NOMO-1 (cell line): Measurements from ENCODE around the gene HIF3A.

ENCODE experiments used
- DNase-seq, 2 experiments: peaks; one replicate each; lab custom pipeline; 2025; ENCODE audit not compliant: unreplicated experiment in 2 of 2; lab: John Stamatoyannopoulos, UW

The HIF3A gene

DNA sequence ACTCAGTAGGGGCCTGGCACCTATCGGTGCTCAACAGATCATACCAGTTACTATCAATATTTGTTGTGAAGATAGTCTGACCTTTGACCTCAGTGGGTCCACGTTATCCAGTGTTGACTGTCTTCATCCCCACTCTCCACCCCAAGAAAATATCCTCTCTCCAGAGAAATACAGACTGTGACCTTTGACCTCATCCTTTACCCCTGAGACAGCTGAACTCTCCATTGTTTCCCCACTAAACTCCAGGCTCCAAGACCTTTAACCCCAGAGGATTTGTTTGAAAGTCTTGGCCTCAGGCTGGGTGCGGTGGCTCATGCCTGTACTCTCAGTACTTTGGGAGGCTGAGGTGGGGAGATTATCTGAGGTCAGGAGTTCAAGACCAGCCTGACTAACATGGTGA lies 27.4 kb downstream of the HIF3A start:
- DNase-seq: no peak

DNA sequence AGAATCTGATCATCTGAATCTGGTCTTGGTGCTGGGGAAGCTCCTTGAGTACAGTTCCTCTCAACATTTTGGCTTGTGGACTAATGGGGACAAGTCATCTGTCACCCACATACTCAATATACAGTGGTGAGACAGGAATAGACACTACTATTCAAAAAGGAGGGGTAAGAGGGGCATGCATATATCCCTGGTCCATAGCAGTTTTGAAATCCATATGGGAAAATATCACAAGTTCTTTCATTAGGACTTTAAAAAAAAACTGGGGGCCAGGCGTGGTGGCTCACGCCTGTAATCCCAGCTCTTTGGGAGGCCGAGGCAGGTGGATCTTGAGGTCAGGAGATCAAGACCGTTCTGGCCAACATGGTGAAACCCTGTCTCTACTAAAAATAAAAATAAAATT lies 29.8 kb downstream of the HIF3A start:
- DNase-seq: no peak

DNA sequence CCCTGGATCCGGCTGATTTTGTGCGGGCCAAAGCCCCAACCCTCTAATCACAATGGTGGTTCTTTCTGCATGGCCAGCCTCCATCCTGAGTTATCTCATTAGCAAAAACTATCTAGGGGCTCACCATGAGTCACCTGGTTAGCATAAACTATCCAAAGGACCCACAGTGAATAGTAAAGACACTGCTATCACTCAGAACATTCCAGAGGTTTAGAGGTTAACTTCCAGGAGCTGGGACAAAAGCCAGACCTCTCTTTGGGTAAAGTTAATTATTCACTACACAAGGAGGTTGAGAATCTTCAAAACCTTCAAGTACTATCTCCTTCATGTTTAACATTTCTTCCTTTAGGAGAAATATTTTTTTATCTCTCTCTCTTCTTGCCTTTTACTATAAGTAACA lies 31.2 kb downstream of the HIF3A start:
- DNase-seq: no peak

DNA sequence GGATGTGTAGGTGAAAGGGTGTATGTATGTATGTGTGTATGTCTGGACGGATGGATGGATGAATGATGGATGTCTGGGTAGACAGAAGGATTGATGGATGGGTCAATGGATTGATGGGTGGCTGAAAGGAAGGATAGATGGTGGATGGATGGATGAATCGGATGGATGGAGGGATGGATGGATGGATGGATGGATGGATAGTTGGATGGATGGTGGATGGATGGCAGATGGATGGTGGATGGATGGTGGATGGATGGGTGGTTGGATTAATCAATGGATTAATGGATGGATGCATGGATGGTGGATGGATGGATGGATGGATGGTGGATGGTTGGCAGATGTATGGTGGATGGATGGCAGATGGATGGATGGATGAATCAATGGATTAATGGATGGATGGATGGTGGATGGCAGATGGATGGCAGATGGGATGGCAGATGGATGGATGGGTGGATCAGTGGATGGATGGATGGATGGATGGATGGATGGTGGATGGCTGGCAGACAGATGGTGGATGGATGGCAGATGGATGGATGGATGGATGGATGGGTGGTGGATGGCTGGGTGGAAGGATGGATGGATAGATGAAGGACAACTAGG lies 33.6 kb downstream of the HIF3A start:
- no peak for DNase-seq

DNA sequence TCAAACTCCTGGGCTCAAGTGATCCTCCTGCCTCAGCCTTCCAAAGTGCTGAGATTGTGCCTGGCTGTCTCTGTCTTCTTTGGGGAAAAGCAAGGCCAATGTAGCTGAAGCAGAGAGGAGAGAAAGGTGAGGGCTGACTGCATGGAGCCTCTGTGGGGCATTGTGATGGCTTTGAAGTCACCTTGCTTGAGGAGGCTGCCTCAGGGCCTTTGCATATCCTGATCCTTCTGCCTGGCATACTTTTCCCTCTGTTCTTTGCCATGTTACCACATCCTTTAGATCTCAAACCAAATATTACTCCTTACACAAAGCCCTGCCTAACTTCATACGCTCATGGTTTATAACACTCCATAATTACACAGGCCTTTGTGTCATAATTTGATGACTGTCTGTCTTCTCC lies 40.6 kb downstream of the HIF3A start:
- DNase-seq: no peak

DNA sequence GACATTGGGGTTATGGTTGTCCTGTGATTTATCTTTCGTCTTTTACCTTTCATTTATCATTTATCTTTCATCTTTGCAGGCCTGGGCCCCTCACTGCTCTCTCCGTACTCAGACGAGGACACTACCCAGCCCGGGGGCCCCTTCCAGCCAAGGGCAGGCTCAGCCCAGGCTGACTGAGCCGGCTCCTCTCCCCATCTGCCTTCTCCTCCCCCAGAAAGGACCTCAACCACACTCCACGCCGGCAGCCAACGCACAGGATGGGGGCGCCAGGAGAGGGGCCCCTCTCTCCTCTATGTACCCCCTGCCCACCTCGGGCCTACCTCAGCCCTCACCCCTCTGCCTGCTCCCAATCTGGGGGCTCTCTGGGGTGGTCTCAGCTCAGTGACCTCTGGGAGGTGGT lies 42.6 kb downstream of the HIF3A start:
- DNase-seq: no peak

DNA sequence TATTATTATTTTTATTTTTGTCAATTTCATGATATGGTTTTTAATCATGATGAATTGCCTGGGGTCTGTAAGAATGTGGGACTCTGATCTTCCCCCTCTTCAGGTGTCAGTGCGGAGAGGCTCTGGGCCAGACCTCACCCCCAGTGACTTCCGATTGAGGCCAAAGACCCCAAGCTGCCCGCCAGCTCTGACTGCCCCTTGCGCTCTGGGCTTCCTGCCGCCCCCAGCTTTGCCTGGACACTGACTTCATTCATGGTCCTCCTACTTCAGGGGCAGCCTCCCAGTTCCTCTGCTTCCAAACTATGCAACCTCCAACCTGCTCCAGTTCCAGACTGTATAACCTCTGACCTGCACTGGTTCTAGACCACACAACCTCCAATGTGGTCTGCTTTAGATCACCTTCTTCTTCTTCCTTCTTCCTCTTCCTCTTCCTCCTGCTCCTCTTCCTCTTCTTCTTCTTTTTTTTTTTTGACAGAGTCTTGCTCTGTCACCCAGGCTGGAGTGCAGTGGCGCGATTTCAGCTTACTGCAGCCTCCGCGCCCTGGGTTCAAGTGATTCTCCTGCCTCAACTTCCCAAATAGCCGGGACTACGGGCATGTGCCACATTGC lies 43.3 kb downstream of the HIF3A start:
- DNase-seq: no peak

DNA sequence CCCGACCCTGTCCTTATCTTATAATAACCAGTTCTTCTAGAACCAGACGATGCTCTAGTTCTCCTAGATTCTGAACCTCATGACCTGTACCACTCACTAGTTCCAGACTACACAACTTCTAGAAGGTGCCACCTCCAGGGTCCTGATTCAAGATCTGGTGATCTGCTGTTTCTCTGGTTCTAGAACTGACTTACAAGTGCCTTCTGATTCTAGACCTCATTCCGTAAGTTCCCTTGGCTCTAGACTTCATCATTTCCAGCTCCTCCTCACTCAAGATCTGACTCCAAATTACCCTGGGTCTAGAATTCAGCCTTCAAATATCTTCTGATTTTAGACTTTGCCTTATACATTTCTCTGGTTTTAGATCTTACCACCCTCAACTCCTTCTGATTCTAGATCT lies 45.1 kb downstream of the HIF3A start:
- DNase-seq: no peak

DNA sequence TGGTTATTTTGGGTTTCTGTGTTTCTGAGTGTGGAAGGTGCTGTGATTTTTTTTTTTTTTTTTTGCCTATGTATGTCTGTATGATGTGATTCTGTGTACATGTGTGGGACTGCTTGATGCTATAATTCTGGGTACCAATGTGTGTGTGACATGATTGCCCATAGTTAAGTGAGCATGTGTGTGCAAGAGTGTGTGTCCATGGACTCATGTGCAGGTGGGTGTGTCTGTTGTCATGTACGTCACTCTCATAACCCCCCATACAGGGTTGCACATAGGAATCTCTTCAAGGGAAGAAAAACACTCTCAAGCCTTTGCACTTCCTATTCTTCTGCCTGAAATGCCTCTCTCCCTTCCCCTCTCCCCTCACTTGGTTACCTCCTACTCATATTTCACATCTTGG lies 47.5 kb downstream of the HIF3A start:
- DNase-seq: no peak

DNA sequence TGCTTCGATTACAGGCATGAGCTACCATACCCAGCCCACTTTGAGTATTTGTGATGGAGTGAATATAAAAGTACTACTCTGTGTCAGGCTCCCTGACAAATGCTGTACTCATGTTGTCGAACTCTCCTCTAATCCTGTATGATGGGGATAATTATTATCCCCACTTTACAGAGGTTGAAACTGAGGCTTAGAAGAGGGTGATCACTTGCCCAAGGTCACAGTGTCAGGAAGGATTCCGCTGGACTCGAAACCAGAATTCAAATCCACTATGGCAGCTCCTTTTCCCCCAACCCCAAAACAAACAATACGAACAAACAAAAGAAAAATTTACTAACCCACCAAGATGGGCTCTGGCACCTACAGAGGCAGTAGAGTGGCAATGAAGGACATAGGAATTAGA lies 48.3 kb downstream of the HIF3A start:
- DNase-seq: no peak

DNA sequence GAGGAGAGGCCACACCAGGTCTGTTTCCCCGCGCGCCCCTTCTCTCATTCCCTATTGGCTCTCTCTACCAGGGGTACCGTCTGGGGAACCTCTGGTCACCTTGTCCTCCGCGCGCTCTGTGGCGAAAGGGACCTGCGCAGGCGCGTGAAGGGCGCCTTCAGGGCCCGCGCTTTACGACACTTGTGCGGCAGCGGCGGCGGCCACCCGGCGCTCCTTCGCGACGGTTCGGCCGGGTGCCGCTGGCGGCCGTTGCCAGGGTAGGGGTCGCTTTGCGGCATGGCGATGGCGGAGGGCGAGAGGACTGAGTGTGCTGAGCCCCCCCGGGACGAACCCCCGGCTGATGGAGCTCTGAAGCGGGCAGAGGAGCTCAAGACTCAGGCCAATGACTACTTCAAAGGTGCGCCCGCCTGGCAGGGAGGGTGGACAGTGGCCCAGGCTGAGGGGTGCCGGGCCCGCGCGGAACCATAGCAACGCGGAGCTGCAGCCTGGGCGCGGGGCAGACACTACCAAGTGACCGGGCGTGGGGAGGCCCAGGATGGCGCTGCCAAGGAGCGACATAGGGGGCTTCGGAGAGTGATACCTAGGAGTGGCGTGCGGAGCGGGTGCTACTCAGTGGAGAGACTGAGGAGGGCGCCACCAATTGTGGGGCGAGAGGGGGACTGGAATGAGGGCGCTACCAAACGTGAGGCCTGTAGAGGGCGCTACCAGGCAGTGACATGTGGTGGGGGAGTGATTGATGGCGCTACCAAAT lies 50.2 kb downstream of the HIF3A start, which contains the start of gene PPP5C:
Gene PPP5C, plus strand, starts transcription at position 267 of the 751 bp plus-strand sequence. Its CDS starts 10 bp downstream, at position 277.
- peak; percentile 90 to 96 for DNase-seq

DNA sequence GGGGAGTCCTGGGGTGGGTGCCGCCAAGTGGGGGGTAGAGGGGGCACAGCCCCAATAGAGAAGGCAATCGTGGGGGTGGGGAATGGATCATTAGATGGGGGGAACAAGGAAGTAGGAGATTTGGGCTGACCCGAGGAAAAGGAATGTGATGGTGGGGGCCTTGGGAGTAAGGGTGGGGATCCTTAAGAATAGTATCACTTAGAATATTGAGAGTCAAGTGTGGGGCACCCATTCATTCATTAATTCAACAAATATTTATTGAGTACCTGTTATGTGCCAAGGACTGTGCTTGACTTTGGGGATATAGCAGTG lies 50.7 kb downstream of the HIF3A start:
- no peak for DNase-seq

DNA sequence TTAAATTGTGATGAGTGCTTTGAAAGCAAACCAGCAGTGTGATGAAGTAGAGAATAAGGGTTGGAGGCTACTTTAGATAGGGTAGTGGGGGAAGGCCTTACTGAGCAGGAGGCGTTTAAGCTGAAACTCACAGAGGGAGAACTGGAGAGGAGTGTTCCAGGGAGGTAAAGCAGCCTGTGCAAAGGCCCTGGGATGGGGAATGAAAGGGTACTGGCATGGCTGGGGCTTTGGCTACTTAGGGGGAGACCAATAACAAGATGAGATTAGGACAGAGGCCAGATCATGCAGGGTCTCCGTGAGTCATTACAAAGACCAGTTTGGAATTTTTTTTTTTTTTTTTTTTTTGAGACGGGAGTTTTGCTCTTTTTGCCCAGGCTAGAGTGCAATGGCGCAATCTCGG lies 51.1 kb downstream of the HIF3A start:
- no peak for DNase-seq

DNA sequence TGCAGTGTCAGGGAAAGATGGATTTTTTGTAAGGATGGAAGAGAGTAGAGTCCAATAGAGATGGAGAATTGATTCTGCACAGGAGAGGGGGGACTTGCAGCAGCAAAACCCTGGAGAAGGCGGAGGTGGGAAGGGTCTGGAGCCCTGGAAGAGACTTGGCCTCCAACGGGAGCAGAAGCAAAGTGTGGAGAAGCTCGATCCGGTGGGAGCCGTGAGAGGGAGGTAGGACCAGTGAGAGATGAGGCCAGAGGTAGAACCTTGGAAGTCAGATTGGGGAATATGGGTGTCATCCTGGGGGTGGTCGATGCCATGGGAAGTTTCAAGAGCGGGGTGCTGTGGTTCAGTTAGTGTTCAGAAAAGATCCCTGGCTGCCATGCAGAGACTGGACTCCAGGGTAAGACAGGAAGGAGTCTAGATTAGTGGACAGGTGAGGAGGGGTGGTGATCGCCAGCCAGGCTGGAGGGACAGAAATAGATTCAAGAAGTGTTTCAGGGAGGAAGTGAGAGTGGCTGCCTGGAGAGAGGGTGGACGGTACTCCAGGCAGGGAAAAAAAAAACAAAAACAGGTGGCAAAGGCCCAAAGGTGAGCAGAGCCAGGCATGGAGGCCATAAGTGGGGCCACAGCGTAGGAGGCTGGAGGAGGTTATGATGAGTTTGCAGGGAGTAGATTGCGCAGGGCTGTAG lies 52.6 kb downstream of the HIF3A start:
- peak; percentile 58 to 61 for DNase-seq

DNA sequence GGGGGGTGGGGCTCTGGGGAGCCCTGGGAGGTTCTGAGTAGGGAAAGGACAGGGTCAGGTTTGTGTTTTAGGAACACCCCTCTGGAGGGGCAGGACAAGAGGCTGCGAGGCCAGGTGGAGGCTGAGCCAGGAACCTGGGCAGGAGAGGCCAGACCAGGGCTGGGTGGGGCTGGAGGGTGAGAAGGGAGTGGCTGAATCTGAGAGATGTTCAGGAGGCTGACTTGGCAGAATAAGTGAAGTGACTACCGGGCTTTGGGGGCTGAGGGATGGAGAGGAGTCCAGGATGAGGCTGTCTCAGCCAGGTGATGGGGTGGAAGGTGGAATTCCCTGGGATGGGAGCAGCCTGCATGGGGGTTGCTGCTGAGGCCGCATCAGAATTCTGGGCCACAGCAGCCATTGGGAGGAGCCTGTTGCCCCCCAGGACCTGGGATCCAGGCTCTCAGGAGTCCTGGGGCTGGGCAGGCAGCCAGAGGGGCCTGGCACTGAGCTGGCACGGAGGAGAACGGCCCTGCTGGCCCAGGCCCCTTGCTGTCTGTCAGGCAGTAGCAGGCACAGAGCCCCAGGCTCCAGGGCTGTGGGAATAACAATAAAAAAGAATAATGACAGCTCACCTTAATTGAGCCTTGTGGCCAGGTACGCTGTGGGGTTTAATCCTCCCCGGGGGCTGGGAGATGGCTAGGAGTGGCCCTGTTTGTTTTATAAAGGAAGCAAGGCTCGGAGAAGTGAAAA lies 53.4 kb downstream of the HIF3A start:
- DNase-seq: no peak

DNA sequence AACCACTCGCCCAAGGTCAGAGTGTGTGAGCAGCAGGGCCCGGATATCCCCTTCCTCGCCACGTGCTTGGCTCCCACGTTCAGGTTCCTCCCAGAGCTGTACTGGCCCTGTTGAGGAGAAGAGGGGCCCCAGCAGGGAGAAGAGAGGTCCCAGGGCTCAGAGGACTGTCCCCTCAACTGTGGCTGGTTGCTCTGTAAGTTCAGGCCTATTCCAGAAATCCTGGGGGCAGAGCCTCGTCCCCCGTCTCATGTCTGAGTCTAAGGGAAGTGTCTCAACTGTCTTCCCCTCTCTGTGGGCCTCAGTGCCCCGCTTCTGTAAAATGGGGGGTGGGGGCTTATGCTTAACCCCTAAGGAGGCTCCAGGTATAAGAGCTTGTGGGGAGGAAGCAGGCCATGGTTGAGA lies 53.9 kb downstream of the HIF3A start:
- DNase-seq: peak; percentile 12 to 44

DNA sequence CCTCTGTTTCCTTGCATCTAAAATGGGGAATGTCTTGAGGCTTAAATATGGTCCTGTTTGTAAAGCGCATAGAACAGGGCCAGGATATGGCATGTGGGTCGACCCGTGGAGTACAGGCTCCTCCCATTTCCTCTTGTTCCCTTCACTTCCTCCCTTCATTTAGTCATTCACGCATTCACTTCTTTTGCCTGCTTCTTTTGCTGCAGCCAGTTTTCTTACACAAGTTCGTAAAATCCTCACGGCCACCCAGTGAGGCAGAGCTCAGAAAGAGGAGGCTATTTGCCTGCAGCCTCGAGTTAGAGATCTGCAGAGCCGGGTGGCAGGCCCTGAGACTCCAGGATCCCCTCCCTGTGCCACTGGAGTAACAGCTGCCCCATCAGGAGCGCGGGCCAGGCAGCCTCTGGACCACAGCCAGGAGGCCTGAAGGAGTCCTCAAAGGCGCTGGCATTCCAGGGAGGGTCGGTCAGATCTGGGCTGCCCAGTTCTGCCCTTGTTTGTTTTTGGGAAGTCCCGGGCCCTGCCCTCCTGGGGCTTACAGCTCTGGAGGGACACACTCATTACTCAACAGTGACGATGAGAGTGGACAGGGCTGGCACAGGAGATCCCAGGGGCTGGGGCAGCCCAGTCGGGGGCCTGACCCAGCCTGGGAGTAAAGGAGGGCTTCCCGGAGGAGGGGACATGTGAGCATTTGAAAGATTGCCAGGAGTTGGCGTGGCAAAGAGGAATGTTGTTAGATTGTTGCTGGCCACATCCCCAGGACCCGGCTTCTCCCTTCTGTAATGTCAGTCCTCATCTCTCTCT lies 54.6 kb downstream of the HIF3A start:
- DNase-seq: peak in 1 of 2 experiments; percentile 4

DNA sequence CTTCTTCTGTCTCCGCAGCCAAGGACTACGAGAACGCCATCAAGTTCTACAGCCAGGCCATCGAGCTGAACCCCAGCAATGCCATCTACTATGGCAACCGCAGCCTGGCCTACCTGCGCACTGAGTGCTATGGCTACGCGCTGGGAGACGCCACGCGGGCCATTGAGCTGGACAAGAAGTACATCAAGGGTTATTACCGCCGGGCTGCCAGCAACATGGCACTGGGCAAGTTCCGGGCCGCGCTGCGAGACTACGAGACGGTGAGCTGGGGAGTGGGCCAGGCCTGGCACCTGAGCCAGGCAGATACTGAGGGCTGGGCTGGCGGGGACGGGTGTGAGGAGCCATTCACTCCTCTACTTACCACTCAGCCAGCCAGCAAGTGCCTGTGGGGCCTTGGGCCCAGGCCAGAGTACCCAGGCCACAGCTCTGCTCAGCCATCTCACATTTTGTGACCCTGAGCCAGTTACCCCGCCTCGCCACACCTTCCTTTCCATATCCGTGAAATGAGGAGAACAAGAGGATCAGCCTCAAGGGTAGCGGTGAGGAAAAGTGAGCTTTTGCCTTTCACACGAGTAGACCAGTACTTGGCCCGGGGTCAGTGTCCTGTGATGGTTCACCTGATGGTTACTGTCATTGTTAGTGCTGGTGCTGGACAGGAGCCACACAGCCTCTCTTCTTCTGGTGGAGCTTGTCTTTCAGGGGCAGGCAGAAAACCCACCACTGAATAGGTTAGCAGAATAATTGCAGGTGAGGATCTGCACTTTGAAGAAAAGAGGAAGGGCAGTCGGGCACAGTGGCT lies 57.1 kb downstream of the HIF3A start:
- no peak for DNase-seq
